Esophagus squamous epithelium (tissue), 5 donors: Measurements from ENCODE around the gene PNCK. TPM values are rescaled to one million over a fixed set of nuclear protein-coding genes. Genes with fewer than 3 reads are reported as not detected.
A peak's percentile ranks its signal among the peaks of the same experiment; 100 is the strongest.

Experiments
- DNase-seq: peaks from one replicate; lab custom pipeline; 2025; lab: John Stamatoyannopoulos, UW
- H3K27ac ChIP-seq, 4 donors: fragments of 200-600 bp; sonication (generic); one replicate each; pipeline ENCODE4 v1.5.1; 2016 to 2019; ENCODE audit warnings: mild to moderate bottlenecking in 1 of 4
- H3K27me3 ChIP-seq, 4 donors: fragments of 200-600 bp; sonication (generic); 1 replicate in 3 of 4; 2 replicates in 1 of 4; pipeline versions ENCODE4 v1.5.1 to v1.6.0; 2017 to 2021; ENCODE audit warnings: antibody characterized with exemption in 1 of 4
- H3K36me3 ChIP-seq, 3 donors: fragments of 200-600 bp; sonication (generic); one replicate each; pipeline ENCODE4 v1.5.1; 2016 to 2019
- H3K4me1 ChIP-seq, 3 donors: fragments of 200-600 bp; sonication (generic); one replicate each; pipeline ENCODE4 v1.5.1; 2017 to 2019
- H3K4me3 ChIP-seq, 4 donors: fragments of 200-600 bp; sonication (generic); 1 replicate in 3 of 4; 2 replicates in 1 of 4; pipeline ENCODE4 v1.5.1; 2016 to 2019; ENCODE audit warnings: mild to moderate bottlenecking in 2 of 4, moderate library complexity in 1 of 4
- H3K9me3 ChIP-seq, 3 donors: fragments of 200-600 bp; sonication (generic); one replicate each; pipeline ENCODE4 v1.5.1; 2016 to 2019
- POLR2A ChIP-seq, 4 donors: fragments of 450-650 bp; IDR thresholded peaks; one replicate each; pipeline ENCODE4 v1.6.1; 2017; ENCODE audit warnings: antibody characterized with exemption in 4 of 4, mild to moderate bottlenecking in 4 of 4, moderate library complexity in 3 of 4
- WGBS, 2 donors: methylation state at CpG; one replicate each; pipeline ENCODE4 v1.1.5; 2018; 5-methylcytosine and 5-hydroxymethylcytosine counted together
- intact Hi-C: fragments of 100-400 bp; cut with DNase I; formaldehyde crosslinking; loops from one replicate; pipeline ENCODE4 v1.15.0; 2022
- total RNA-seq, 4 donors: library from RNA; depleted of rRNA; stranded (reverse); fragments of >200 nt; gene quantifications; one replicate each; pipeline ENCODE4 v1.1.0, GENCODE V29; 2016
- TF ChIP-seq, protein P1 (sequence below), 6 experiments: fragments of 450-650 bp in 4 of 6; fragments of 200-600 bp in 2 of 6; sonication (generic) in 2 of 6; IDR thresholded peaks; one replicate each; pipeline ENCODE4 v1.5.1; 2016 to 2019; ENCODE audit warnings: antibody characterized with exemption in 6 of 6, mild to moderate bottlenecking in 4 of 6, moderate library complexity in 4 of 6
- donor health status: DM: yes; HTN: yes; CAD: no.

The PNCK gene
- total RNA-seq, 4 donors from 2014 or later: 0.82 to 5.7 (median 1.5) TPM; not detected in 1

DNA sequence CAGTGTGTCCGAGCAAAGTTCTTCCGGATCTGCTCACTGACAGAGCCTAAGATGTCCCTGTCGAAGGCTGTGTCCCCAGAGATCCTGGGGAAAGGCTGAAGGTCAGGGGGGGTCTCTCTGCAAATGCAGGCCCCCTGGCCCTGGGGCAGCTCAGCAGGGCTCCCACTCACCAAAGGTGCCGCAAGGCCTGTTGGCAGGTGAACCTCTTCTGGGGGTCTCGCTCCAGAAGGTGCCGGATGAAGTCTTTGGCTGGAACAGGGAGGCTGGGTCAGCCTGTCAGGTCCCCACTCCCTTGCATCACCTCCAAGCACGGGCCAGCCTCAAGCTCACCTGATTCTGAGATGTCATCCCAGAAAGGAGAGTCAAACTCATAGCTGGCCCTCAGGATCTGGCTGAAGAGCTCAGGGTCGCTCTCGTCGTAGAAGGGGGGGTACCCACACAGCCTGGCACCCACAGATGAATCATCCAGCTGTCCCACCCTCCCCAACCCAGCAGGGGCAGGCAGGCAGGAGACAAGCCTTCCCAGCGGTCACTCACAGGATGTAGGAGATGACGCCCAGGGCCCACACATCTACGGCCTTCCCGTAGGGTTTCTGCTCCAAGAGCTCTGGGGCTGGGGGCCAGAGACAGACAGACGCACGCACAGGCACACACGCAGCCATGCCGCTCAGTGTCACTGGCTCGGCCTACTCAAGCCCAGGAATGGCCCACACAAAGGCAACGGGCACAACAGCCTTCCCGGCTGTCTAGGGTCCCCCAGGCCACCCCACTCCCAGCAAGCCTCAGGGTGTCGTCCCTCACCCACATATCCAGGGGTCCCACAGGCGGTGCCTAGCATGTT is 2.6 kb downstream of the PNCK start:
- intact Hi-C loops: no loop called here
- no peak for DNase-seq
- Histone ChIP-seq H3K4me1 (peaks cover 0 to 17% (median 0%) of the 10 kb centered on the region in 3 donors), H3K4me3 (no peak overlapping the region), H3K36me3 (no peaks in the 10 kb centered on the region), H3K27ac (no peak overlapping the region), H3K27me3 (peaks cover 0 to 33% (median 0%) of the 10 kb centered on the region in 4 donors), H3K9me3 (no peaks in the 10 kb centered on the region)
- TF ChIP-seq, protein P1, sequence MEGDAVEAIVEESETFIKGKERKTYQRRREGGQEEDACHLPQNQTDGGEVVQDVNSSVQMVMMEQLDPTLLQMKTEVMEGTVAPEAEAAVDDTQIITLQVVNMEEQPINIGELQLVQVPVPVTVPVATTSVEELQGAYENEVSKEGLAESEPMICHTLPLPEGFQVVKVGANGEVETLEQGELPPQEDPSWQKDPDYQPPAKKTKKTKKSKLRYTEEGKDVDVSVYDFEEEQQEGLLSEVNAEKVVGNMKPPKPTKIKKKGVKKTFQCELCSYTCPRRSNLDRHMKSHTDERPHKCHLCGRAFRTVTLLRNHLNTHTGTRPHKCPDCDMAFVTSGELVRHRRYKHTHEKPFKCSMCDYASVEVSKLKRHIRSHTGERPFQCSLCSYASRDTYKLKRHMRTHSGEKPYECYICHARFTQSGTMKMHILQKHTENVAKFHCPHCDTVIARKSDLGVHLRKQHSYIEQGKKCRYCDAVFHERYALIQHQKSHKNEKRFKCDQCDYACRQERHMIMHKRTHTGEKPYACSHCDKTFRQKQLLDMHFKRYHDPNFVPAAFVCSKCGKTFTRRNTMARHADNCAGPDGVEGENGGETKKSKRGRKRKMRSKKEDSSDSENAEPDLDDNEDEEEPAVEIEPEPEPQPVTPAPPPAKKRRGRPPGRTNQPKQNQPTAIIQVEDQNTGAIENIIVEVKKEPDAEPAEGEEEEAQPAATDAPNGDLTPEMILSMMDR (IDR thresholded peaks at IDR 0.05): no peak
- no peak for TF ChIP-seq POLR2A (IDR thresholded peaks at IDR 0.05)
- WGBS, 2 donors: 60 to 100% methylated on average over 1 of the region's 23 CpGs

DNA sequence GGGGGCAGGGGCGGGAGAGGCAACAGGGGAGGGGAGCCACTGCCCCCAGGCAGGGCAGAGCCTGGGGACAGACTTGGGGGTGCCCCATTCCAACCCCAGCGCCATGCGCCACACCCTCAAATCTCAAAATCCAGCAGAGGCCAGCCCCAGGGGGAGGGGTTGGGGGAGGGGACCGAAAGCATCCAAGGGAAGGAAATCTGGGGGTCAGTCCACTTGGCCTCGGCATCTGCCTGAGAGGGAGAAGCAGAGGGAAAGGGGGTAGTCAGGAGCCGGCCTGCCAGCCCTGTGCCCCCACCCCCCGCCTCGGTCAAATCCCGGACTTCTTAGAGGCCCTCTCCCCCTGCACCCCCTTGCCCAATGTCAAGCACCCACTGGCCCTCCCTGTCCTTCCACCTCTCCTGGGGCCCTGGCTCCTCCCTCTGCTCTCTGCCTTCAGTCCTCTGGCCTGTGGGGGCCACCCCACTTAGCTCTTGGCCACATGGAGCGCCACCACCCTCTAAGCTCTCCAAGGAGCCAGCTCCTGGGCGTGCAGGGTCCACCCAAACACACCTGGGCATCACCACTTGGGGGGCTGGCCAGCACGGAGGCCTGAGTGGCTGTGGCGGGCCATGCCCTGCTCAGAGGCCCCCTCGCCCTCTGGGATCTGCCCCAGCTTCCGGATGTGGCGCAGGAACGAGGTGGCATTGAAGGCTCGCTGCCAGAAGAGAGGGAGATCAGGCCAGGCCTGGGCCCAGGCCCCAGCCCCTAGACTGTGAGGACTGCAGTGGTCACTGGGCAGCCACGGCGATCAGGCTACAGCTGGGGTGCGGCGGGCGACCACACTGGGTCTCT is 3.5 kb downstream of the PNCK start:
- Histone ChIP-seq H3K4me3 (no peak overlapping the region), H3K36me3 (no peaks in the 10 kb centered on the region), H3K27ac (no peak overlapping the region), H3K4me1 (peaks cover 0 to 17% (median 0%) of the 10 kb centered on the region in 3 donors), H3K27me3 (peaks cover 0 to 33% (median 0%) of the 10 kb centered on the region in 4 donors), H3K9me3 (no peaks in the 10 kb centered on the region)
- TF ChIP-seq, protein P1 (IDR thresholded peaks at IDR 0.05): no peak
- no peak for TF ChIP-seq POLR2A (IDR thresholded peaks at IDR 0.05)
- 58% methylated on average over 6 of the region's 23 CpGs; no CpG with 5 or more reads in 1 of the 2 donors for WGBS, 2 donors
- DNase-seq: no peak
- intact Hi-C loops: no loop called here

DNA sequence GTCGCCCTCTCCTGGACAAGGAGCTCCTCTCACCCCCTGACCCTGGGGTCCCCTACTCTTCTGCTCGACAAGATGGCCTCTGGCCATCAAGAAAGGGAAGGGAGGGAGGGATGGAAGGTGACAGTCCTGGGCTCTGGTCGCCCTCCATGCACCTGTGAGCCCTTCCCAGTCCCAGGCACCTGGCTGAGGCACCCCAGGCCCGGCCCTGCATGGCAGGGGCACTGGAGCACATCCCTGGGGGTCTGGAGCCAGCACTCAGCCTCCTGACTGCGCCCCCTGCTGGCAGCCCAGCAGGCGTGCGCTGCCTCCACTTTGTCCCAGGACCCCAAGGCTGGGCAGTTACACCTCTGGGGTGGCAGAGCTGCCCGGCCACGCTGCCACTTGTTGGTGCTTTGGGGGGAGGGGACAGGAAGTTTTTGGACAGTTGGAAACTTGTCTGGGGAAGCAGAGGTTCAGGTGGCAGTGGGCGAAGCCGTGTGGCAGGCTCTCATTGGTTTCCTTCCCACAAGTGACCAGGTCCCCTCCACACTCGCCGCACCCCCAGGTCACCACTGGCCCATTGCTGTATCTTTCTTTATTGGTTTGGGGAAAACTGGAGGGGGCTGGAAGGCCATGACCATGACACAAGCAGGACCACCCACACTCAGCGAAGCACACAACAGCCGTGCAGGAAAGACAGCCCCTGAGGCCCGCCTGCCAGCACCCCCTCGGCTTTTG is 4.3 kb downstream of the PNCK start:
- no peak overlapping the region for H3K27ac ChIP-seq
- no peak for DNase-seq
- no peaks in the 10 kb centered on the region for H3K9me3 ChIP-seq
- WGBS, 2 donors: 72 to 83% methylated on average over 1 to 2 of the region's 17 CpGs
- peaks cover 0 to 27% (median 0%) of the 10 kb centered on the region in 4 donors for H3K27me3 ChIP-seq
- no peaks in the 10 kb centered on the region for H3K36me3 ChIP-seq
- H3K4me3 ChIP-seq: no peak overlapping the region
- peaks cover 0 to 17% (median 0%) of the 10 kb centered on the region in 3 donors for H3K4me1 ChIP-seq
- TF ChIP-seq, protein P1 (IDR thresholded peaks at IDR 0.05): peak; percentile 58 to 69 (median 61)
- TF ChIP-seq POLR2A (IDR thresholded peaks at IDR 0.05): no peak
- intact Hi-C loops: no loop called here

DNA sequence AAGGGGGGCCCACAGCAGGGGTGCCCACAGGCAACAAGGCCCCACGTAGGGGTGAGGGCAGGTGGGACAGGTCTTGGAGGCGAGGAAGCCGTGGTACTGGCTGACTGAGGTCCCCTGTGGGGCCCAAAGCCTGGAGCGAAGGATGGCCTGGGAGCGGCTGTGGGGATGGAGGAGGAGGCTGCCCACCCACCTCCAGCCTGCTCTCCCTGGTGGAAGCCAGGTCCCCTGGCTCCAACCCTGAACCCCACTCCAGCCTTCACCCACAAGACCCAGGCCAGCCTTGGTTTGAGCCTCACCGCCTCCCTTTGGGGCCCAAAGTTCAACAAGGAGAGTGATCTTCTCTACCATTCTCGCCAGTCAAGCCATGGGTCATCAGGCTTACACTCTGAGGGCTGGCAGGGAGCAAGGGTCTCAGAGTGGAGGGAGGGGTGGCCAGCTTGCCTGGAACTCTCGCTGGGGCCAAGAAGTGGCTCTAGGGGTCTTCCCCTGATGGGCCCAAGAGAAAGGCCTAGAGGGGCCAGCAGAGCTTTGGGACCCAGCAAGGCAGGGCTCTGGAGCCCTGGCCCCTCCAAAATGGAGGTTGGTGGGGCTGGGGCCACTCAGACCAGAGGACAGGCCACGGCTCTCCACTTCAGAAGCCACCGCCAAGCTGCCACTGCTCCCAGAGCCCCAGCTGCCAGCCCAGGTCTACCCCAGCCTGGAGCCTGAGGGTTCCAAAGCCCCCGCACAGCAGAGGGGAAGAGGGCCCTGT is 5.0 kb downstream of the PNCK start:
- peak overlapping the region in 1 of 4 donors; percentile 5 for H3K27ac ChIP-seq
- TF ChIP-seq, protein P1 (IDR thresholded peaks at IDR 0.05): no peak
- TF ChIP-seq POLR2A (IDR thresholded peaks at IDR 0.05): no peak
- DNase-seq: no peak
- H3K9me3 ChIP-seq: no peaks in the 10 kb centered on the region
- WGBS, 2 donors: 75% methylated on average over 5 of the region's 11 CpGs; no CpG with 5 or more reads in 1 of the 2 donors
- intact Hi-C loops: no loop called here
- peaks cover 0 to 22% (median 0%) of the 10 kb centered on the region in 4 donors for H3K27me3 ChIP-seq
- H3K4me1 ChIP-seq: peaks cover 0 to 17% (median 0%) of the 10 kb centered on the region in 3 donors
- no peak overlapping the region for H3K4me3 ChIP-seq
- H3K36me3 ChIP-seq: no peaks in the 10 kb centered on the region
